CD4-positive, CD25-positive, alpha-beta regulatory T cell (primary cell): Measurements from ENCODE around the gene MIB1. TPM values are rescaled to one million over a fixed set of nuclear protein-coding genes. Genes with fewer than 3 reads are reported as not detected.
A peak's percentile ranks its signal among the peaks of the same experiment; 100 is the strongest.

ENCODE experiments used
- ATAC-seq, 2 donors: fragments of 150-1000 bp; cut with Tn5 transposase; one replicate each; pipeline ENCODE4 v1.10.0; 2021; ENCODE audit warnings: low read depth in 2 of 2, moderate number of reproducible peaks in 2 of 2, moderate library complexity in 1 of 2
- DNase-seq, 3 donors: peaks; one replicate each; pipeline versions ENCODE4 v3.0.0 to v3.0.0-alpha.2; 2012 to 2022; ENCODE audit warnings: mixed read lengths in 1 of 3
- H3K27ac ChIP-seq: one replicate; pipeline ENCODE4 v1.7.0; 2013; ENCODE audit warnings: mild to moderate bottlenecking, low read length; ENCODE audit not compliant: insufficient read depth, poor library complexity, severe bottlenecking
- H3K27me3 ChIP-seq: one replicate; pipeline ENCODE4 v1.7.0; 2013; ENCODE audit warnings: low read length; ENCODE audit not compliant: control insufficient read depth, insufficient read depth
- H3K36me3 ChIP-seq: one replicate; pipeline ENCODE4 v1.7.0; 2013; ENCODE audit warnings: mild to moderate bottlenecking, low read length, moderate library complexity; ENCODE audit not compliant: control insufficient read depth, insufficient read depth
- H3K4me1 ChIP-seq: 2 replicates; pipeline ENCODE4 v1.7.0; 2013; ENCODE audit warnings: mild to moderate bottlenecking, low read length; ENCODE audit not compliant: insufficient read depth, control insufficient read depth, poor library complexity, severe bottlenecking
- H3K4me3 ChIP-seq: one replicate; pipeline ENCODE4 v1.7.0; 2013; ENCODE audit warnings: low read depth, mild to moderate bottlenecking, low read length, moderate library complexity
- H3K9me3 ChIP-seq, 2 experiments: 1 replicate in 1 of 2; 2 replicates in 1 of 2; pipeline ENCODE4 v1.7.0; 2013; ENCODE audit warnings: low read length in 2 of 2, mild to moderate bottlenecking in 1 of 2, moderate library complexity in 1 of 2; ENCODE audit not compliant: control insufficient read depth in 2 of 2
- H3K27ac Mint-ChIP-seq, 3 donors: one replicate each; pipeline ENCODE4 v1.8.0; 2020 to 2022; ENCODE audit warnings: mild to moderate bottlenecking in 3 of 3, mixed read lengths in 3 of 3, moderate library complexity in 2 of 3
- H3K27me3 Mint-ChIP-seq: one replicate; pipeline ENCODE4 v1.8.0; 2022; ENCODE audit warnings: mild to moderate bottlenecking, mixed read lengths
- H3K36me3 Mint-ChIP-seq: one replicate; pipeline ENCODE4 v1.8.0; 2020; ENCODE audit warnings: mixed read lengths
- H3K4me1 Mint-ChIP-seq, 4 donors: one replicate each; pipeline ENCODE4 v1.8.0; 2020 to 2022; ENCODE audit warnings: mixed read lengths in 4 of 4, mild to moderate bottlenecking in 1 of 4
- H3K4me3 Mint-ChIP-seq, 4 donors: one replicate each; pipeline ENCODE4 v1.8.0; 2020 to 2022; ENCODE audit warnings: mild to moderate bottlenecking in 4 of 4, mixed read lengths in 4 of 4, moderate library complexity in 3 of 4
- H3K9me3 Mint-ChIP-seq, 7 donors: one replicate each; pipeline ENCODE4 v1.8.0; 2020 to 2022; ENCODE audit warnings: mixed read lengths in 7 of 7, mild to moderate bottlenecking in 3 of 7, moderate library complexity in 2 of 7
- polyA plus RNA-seq, 4 donors: library from polyadenylated mRNA; unstranded; fragments of 300-500 nt; fragmentation: Illumina TruSeq; gene quantifications; one replicate each; pipeline ENCODE4 v1.2.3, GENCODE V29; 2021
- total RNA-seq: library from RNA; stranded (reverse); gene quantifications from one replicate; pipeline ENCODE4 v1.2.3, GENCODE V29; 2022

Gene MIB1
- total and polyA plus RNA-seq, 5 donors from 2014 or later: 7.3 to 37.7 (median 7.8) TPM

DNA sequence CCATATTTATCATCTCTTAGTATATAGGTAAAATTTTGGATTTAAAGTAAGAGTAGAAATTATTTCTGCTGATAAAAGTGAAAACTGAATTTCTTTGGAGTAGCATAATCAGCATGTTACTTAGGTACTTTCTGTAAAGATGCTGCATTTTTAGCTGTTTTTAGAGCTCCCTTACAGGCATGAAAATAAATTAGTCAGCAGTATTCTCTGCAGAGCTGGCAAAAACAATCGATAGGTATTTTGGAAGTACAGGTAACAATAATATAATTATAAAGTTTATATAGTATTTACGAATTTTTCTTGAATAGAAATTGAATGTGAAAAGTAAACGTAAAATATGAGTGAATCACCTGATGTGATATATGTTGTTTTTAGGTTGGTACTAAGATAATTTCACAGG, 83.3 kb downstream of the MIB1 start:
- no peak for DNase-seq
- Mint-ChIP-seq H3K27ac (no peak overlapping the region), H3K9me3 (no peaks in the 10 kb centered on the region), H3K27me3 (no peaks in the 10 kb centered on the region), H3K4me3 (no peak overlapping the region), H3K4me1 (peaks cover 0 to 12% (median 4%) of the 10 kb centered on the region in 4 donors), H3K36me3 (peaks cover 24% of the 10 kb centered on the region)
- no peak overlapping the region for H3K4me3 ChIP-seq
- H3K36me3 ChIP-seq: peaks cover 19% of the 10 kb centered on the region
- H3K4me1 ChIP-seq: no peaks in the 10 kb centered on the region
- H3K9me3 ChIP-seq: no peaks in the 10 kb centered on the region
- H3K27me3 ChIP-seq: no peaks in the 10 kb centered on the region
- H3K27ac ChIP-seq: no peak overlapping the region
- ATAC-seq: no peak

DNA sequence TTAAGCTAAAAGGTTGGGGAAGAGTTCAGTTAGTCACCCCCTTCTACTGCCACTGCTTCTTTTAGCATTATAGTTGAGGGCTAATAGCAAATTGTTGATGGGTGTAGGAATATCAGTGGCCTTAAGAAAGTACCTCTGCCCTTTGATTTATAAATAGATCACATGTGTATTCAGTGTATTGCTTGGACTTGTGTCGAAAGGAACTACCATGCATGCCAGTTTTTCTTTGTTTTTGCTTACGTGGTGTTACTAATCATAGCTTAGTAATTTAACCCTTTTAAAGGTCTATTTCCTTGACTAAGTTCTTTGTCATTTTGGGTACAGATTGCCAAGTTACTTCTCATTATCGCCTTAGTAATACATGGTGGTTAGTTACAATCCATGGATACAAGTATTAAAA, 85.6 kb downstream of the MIB1 start:
- Mint-ChIP-seq H3K36me3 (peaks cover 14% of the 10 kb centered on the region), H3K27ac (no peak overlapping the region)
- peaks cover 4% of the 10 kb centered on the region for H3K36me3 ChIP-seq

DNA sequence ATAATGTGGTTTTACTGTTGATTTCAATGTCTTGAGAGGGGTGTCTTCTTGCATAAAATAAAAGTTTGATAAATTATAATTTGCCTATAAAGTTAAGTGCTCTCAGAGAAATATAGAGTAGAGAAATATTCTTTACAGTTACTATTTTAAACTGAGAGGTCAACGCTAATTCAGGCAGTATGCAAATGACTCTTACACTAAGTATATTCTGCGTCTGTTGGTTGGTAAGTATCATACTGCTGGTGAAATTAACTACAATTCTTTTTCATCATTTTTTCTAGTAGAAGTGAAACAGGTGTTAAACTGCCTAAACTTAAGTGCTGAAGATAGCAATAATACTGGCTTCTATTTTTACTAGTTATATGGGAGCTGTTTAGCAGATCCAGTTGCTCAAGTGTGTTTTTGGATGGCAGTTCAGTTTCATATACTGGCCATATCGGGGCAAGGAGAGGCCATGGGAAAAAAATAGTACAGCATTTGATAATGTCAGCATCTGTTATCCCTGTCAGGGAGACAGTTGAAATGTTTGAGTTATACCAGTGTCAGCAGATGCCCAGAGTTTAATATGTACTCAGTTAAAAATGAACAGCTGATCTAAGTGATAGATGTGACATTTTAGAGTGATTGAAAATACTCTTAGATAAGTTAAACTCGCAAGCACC, 86.2 kb downstream of the MIB1 start:
- Mint-ChIP-seq H3K27ac (no peak overlapping the region), H3K4me1 (peaks cover 0 to 15% (median 5%) of the 10 kb centered on the region in 4 donors), H3K9me3 (no peaks in the 10 kb centered on the region), H3K27me3 (no peaks in the 10 kb centered on the region), H3K4me3 (no peak overlapping the region), H3K36me3 (peaks cover 10% of the 10 kb centered on the region)
- DNase-seq: no peak
- no peaks in the 10 kb centered on the region for H3K4me1 ChIP-seq
- no peaks in the 10 kb centered on the region for H3K9me3 ChIP-seq
- ATAC-seq: no peak
- H3K4me3 ChIP-seq: no peak overlapping the region
- no peak overlapping the region for H3K27ac ChIP-seq
- no peaks in the 10 kb centered on the region for H3K27me3 ChIP-seq
- peaks cover 2% of the 10 kb centered on the region for H3K36me3 ChIP-seq

More for the DNA sequence above, 85.6 kb downstream of the MIB1 start:
- H3K9me3 Mint-ChIP-seq: no peaks in the 10 kb centered on the region
- DNase-seq (no peak), ATAC-seq (no peak)
- no peaks in the 10 kb centered on the region for H3K27me3 Mint-ChIP-seq
- Histone ChIP-seq H3K27ac (no peak overlapping the region), H3K9me3 (no peaks in the 10 kb centered on the region), H3K4me1 (no peaks in the 10 kb centered on the region), H3K4me3 (no peak overlapping the region), H3K27me3 (no peaks in the 10 kb centered on the region)
- H3K4me3 Mint-ChIP-seq: no peak overlapping the region
- H3K4me1 Mint-ChIP-seq: peaks cover 0 to 15% (median 5%) of the 10 kb centered on the region in 4 donors

DNA sequence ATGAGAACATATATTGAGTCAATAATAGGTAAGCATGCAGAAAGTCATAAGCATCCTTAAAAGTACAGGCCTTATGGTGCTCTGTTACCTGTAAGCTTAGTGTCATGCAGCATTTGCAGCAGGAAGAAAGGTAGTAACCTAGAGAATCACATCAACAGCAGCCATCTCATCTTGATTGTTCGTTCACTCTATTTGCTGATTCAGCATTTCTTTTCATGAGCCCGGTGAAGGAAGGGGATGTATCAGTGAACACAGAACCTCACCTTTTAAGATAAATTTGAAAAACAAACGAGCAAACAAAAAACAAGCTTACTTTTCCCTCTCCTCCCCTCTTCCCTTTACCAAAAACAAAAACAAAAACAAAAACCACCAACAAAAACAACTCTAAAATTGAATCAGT, 89.9 kb downstream of the MIB1 start:
- H3K4me3 Mint-ChIP-seq: no peak overlapping the region
- Histone ChIP-seq H3K4me3 (no peak overlapping the region), H3K36me3 (no peaks in the 10 kb centered on the region), H3K27ac (no peak overlapping the region), H3K4me1 (no peaks in the 10 kb centered on the region), H3K27me3 (no peaks in the 10 kb centered on the region), H3K9me3 (no peaks in the 10 kb centered on the region)
- no peaks in the 10 kb centered on the region for H3K27me3 Mint-ChIP-seq
- ATAC-seq: no peak
- DNase-seq: no peak
- no peak overlapping the region for H3K27ac Mint-ChIP-seq
- H3K36me3 Mint-ChIP-seq: peaks cover 7% of the 10 kb centered on the region
- peaks cover 0 to 12% (median 6%) of the 10 kb centered on the region in 4 donors for H3K4me1 Mint-ChIP-seq
- H3K9me3 Mint-ChIP-seq: no peaks in the 10 kb centered on the region

DNA sequence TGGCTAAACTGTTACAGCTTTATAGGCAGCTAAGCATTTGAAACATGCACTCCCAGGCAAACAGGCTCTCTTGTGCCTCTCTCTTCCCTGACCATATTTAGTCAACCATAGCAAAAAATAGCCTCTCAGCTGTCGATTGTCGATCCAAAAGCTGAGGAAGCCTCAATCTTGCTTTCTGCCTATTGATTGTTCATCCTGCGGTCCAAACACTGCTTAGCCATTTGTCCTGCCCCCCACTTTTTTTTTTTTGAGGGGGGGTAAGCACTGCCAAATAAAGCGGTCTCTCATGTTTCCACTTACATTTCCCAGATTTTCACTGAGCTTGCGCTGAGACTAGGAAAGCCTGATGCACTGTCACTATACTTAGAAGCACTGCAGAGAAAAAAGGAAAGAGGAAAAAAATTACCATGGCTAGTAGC, 90.8 kb downstream of the MIB1 start:
- Mint-ChIP-seq H3K4me3 (peak overlapping the region in 1 of 4 donors; percentile 27), H3K27ac (peak overlapping the region in 1 of 3 donors; percentile 26), H3K27me3 (no peaks in the 10 kb centered on the region), H3K9me3 (no peaks in the 10 kb centered on the region), H3K4me1 (peaks cover 0 to 12% (median 5%) of the 10 kb centered on the region in 4 donors), H3K36me3 (peaks cover 7% of the 10 kb centered on the region)
- Histone ChIP-seq H3K27me3 (no peaks in the 10 kb centered on the region), H3K9me3 (no peaks in the 10 kb centered on the region), H3K27ac (no peak overlapping the region), H3K4me3 (no peak overlapping the region), H3K36me3 (no peaks in the 10 kb centered on the region), H3K4me1 (no peaks in the 10 kb centered on the region)
- no peak for ATAC-seq
- no peak for DNase-seq

DNA sequence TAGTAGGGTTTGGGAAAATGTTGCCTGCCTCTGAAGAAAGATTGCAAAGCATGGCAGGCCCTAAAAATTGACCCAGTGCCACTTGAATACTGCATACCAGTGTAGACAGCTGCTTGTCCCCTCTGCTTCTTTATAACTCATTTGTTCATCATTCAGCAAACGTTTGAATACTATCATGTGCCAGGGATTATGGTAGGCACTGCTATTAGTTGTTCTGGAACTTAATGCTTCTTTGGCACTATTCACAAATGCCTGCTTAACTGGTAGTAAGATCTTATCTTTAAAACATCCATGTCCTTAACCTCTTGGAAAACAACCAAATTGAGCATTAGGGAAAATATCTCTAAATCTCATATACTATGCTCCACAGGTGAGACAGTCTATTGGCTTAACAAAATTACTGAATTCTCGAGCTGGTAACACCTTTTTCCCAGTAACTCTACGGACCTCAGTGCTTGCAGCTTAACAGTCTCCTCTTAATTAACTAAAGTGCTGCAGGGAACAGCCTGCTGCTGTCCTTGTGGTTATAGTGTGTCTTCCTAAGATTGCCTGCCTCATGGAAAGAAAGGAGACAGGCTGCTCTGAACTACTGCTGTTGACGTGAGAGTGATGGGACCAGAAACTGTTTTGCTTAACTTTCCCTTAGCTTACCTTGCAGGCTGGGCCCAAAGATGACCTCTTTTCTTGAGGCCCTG, 93.2 kb downstream of the MIB1 start:
- no peak overlapping the region for H3K4me3 ChIP-seq

DNA sequence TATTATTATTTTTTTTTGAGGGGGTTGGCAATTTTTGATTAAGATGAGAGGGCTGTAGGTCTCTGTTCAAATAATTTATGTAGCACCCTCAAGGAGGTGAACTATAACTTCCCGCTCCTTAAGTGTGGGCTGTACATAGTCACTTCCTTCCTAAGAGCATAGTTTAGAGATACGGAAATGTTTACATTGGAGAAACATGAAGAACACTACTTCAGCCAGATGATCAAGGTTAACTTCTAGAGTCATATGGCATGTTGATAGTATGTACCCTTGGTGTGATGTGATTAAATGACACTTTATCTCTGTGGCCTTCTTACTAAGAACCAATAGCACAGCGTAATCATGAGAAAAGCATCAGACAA, 93.7 kb downstream of the MIB1 start:
- no peaks in the 10 kb centered on the region for H3K4me1 ChIP-seq
- Mint-ChIP-seq H3K4me3 (no peak overlapping the region), H3K27me3 (no peaks in the 10 kb centered on the region), H3K9me3 (no peaks in the 10 kb centered on the region), H3K36me3 (peaks cover 16% of the 10 kb centered on the region), H3K4me1 (peaks cover 0 to 8% (median 3%) of the 10 kb centered on the region in 4 donors), H3K27ac (no peak overlapping the region)
- H3K27ac ChIP-seq: no peak overlapping the region
- no peak for ATAC-seq
- H3K27me3 ChIP-seq: no peaks in the 10 kb centered on the region
- no peaks in the 10 kb centered on the region for H3K9me3 ChIP-seq
- H3K36me3 ChIP-seq: peaks cover 10% of the 10 kb centered on the region
- H3K4me3 ChIP-seq: no peak overlapping the region
- no peak for DNase-seq

More for the DNA sequence above, 93.2 kb downstream of the MIB1 start:
- DNase-seq (no peak), ATAC-seq (no peak)
- Mint-ChIP-seq H3K27ac (no peak overlapping the region), H3K9me3 (no peaks in the 10 kb centered on the region), H3K27me3 (no peaks in the 10 kb centered on the region), H3K4me3 (no peak overlapping the region), H3K4me1 (peaks cover 0 to 8% (median 3%) of the 10 kb centered on the region in 4 donors), H3K36me3 (peaks cover 15% of the 10 kb centered on the region)
- Histone ChIP-seq H3K9me3 (no peaks in the 10 kb centered on the region), H3K27ac (no peak overlapping the region), H3K4me1 (no peaks in the 10 kb centered on the region), H3K36me3 (peaks cover 7% of the 10 kb centered on the region), H3K27me3 (no peaks in the 10 kb centered on the region)

DNA sequence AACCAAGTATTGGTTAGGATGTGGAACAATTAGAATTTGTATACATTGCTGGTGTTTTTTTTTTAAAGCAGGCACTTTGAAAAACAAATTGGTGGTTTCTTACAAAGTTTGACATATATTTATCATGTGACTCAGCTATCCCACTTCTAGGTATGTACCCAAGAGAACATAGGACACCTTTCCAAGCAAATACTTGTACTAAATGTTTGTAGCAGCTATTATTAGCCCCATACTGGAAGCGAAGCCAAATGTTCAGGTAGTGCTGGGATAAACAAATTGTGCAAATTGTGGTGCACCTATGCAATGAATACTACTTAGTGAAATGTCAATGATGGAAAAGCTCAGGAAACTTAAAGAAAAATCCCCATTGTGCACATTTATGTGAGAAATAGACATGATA, 101.0 kb downstream of the MIB1 start:
- H3K4me3 Mint-ChIP-seq: no peak overlapping the region
- no peak for DNase-seq
- no peaks in the 10 kb centered on the region for H3K9me3 ChIP-seq
- H3K4me1 ChIP-seq: no peaks in the 10 kb centered on the region
- H3K27ac ChIP-seq: no peak overlapping the region
- peaks cover 51% of the 10 kb centered on the region for H3K36me3 ChIP-seq
- H3K27me3 Mint-ChIP-seq: no peaks in the 10 kb centered on the region
- H3K27me3 ChIP-seq: no peaks in the 10 kb centered on the region
- peaks cover 0 to 2% (median 2%) of the 10 kb centered on the region in 4 donors for H3K4me1 Mint-ChIP-seq
- no peak overlapping the region for H3K27ac Mint-ChIP-seq
- no peak for ATAC-seq
- no peaks in the 10 kb centered on the region for H3K9me3 Mint-ChIP-seq
- no peak overlapping the region for H3K4me3 ChIP-seq
- H3K36me3 Mint-ChIP-seq: peaks cover 40% of the 10 kb centered on the region
